H54 (cell line): ENCODE measurements around the gene SF3A1.
A peak's percentile ranks its signal among the peaks of the same experiment; 100 is the strongest.

Experiments
- DNase-seq: peaks from one replicate; pipeline ENCODE4 v3.0.0; 2011; ENCODE audit warnings: low spot score, mixed read lengths; ENCODE audit not compliant: insufficient read length
- FAIRE-seq: peaks from 3 replicates; lab custom pipeline; 2011; peaks lifted over from hg19 to GRCh38; lab: Jason Lieb, UNC
- POLR2A ChIP-seq: IDR thresholded peaks from 2 replicates; pipeline ENCODE4 v1.6.1; 2011; ENCODE audit warnings: low read depth, mild to moderate bottlenecking, low read length

Gene SF3A1

DNA sequence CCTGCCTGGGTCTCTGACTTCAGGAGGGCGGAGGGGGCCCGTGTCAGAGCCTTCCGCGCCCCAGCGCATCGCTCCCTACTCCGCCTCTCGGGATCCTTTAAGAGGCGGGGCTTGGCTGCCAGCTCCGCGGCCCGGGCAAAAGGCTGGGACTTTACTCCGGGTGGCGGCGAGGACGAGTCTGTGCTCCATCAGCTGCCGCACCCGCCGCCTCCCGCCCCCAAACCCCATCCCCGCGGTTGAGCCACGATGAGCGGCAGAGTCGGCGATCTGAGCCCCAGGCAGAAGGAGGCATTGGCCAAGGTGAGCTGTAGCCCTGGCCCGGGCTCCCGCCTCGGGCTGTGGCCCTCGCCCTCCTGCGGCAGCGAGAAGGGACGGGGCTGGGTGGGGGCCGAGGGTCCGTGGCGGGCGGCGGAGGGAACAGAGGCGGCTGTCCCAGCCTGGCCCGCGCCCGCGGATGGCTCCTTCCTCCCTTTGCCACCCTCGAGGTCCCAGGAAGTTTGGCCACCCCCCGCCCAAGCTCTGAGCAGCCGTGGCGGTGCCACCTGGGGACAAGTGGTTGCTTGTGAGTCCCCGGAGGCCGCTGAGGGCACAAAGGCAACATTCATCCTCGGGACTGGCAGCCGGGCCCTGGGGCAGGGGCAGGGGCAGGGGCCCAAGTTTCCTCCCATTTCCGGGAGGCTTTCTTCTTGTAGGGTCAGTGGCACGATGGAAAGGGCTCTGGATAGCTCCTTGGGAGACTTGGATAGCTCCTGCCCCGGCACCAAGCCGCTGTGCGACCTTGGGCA is 40.4 kb upstream of the SF3A1 start, which contains the start of gene SEC14L2:
TSS of gene SEC14L2 (plus strand) at position 148 of the 785 bp plus-strand sequence. CDS start at position 247, 99 bp downstream.
- 0 out of 2 replicates have a peak, but pooled peaks have one; percentile 55 for TF ChIP-seq POLR2A
- FAIRE-seq = no peak
- DNase-seq = no peak

DNA sequence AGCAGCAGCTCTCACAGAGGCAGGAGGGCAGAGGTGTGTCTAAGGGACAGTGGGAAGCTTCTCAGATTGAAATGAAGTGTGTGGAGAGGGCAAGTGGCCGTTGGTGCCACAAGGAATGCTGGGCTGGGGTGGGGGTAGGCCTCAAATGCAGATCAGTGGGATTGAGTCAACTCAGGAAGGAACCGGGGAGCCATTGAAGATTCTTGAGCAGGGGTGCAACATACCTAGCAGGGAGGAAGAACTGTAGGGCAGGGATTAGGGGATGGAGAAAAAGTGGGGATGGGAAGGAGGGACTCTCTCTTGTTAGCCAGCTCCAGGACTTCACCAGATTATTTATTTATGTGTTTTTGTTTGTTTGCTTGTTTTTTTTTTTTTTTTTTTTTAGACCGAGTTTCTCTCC is 37.2 kb upstream of the SF3A1 start:
- TF ChIP-seq POLR2A = no peak
- FAIRE-seq = no peak
- no peak for DNase-seq

DNA sequence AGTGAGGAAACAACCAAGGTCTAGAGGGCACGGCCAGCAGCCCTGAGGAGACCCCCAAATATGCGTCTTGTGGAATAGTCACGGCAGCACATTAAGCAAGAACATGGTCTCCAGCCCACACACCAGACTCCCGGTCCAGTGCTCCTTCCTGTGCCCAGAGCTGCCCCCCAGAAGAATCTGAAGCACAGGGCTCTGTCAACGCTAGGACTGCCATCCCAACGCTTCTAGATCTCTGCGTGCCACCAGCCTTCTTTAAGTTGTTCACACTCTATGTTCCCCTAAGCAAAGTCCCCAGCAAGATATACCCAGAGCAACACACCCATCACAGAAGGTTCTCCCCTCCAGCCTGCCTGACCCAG is 36.6 kb upstream of the SF3A1 start:
- no peak for TF ChIP-seq POLR2A
- FAIRE-seq = no peak
- no peak for DNase-seq

DNA sequence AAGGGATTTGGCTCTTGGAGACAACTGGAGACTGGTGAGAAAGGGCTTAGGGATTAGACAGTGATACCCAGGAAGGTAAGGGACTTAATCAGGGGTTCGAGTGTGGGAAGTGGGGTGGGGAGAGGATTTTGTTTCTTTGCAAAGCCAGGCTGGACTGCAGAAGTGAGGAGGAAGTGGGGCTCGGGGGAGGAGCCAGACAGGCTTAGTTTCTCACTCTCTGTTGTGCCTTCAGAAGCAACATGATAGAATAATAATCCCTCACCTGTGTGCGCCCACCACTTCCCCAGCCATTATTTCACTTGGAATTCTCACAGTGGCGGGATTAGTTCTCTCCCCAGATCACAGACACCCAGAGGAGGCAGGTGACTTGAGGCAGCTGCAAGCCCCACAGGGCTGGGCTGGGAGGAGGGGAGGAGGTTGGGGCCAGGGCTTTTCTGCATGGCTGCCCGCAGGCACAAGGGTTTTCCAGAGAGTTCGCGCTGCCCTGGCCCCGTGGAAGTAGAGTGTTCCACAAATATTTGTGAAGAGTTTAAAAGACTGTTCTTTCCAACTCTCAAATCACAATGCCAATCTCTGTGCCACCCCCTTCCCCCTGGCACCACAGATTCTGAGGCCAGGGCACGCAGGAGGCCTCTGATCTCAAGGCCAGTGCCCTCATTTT is 36.1 kb upstream of the SF3A1 start:
- no peak for FAIRE-seq
- DNase-seq = no peak

DNA sequence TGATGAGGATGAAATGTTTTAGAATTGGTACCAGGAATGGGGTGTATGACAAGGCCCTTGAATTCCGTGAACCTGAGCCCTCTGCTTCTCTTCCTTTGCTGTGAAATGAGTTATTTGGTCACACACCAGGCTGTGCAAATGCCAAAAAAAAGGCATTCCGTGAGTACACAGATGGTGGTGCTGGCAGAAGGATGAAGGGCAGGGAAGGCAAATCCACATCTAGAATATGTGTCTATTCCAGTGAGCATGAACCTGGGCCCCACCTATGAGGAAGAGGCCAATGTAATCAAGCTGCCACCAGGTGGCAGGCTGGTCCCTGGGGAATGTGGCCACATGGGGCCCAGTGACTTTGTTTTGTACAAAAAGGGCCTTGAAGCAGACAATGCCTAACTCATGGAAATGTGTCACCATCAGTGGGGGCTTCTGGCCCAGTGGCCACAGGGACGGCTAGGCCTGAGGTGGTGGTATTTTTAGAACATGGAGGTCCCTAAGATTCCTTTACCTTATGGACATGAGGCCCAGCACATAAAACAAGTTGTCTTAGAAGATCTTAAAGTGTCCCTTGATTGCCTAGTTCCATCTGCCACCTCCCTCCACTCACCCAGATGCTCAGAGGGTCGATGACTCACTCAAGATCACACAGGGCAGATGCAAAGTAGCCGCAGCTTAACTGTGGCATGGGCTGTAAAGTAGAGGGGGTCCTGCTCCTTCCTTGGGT is 34.4 kb upstream of the SF3A1 start:
- DNase-seq = peak; percentile 40
- TF ChIP-seq POLR2A = no peak
- FAIRE-seq = no peak

More for the DNA sequence above, 36.1 kb upstream of the SF3A1 start:
- no peak for TF ChIP-seq POLR2A

DNA sequence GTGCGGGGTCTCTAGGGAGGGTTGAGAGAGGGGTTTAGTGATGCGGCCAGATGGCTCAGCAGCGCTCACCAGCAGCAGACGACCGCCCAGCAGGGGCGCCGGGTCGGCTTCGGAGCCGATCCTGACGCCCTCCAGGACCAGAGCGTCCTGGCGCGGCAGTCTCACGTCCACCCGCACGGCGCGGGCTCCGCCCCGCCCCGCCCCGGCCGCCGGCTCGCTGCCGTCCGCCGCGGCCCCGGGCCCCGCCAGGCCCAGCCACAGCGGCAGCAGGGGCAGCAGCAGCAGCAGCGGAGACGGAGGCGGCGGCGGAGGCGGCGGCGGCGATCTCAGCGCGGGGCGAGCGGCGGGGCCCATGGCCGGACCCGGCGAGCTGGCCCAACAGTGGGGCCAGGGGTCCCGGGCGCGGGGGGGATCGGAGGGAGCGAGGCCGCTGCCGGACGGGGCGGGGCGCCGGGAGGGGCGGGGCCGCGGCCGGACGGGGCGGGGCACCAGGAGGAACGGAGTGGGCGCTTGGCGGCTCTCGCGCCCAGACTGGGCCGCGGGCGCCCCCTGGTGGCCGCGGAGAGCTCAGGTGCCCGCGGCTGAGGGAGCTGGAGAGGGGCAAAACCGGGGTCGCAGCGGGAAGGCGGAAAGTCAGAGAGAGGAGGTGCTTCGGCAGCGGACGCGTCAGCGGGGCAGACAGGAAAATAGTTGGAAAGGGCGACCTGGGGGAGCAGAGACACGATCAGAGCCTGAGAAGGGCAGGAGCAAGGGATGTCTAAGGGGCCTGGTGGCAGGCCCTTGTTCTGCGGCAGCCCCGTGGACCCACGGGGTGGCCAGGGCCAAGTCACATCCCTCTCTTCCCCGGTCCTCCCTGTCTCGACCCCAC is 30.5 kb upstream of the SF3A1 start, which contains the start of gene RNF215:
TSS of gene RNF215 (minus strand) at position 452 of the 868 bp plus-strand sequence. CDS start at position 354, 98 bp downstream.
- FAIRE-seq = no peak
- peak; percentile 44; the same call in 1 of the 2 replicates for TF ChIP-seq POLR2A
- DNase-seq = peak; percentile 76

DNA sequence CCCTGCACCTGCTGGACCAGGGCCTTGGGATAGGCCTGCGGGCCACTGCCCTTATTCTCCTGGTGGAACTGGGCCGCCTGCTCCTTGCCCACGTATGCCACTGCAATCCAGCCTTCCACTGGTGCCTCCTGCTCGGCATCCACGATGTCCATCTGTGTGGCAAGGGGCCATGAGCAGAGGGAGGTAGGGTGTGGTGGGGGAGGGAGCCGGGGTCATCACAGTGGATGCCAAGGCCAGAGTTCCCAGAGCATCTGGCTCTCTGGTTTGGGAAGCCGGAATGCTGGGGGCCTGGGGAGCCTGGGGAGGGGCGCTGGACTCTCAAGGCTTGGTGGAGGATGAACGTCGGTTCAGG is 29.9 kb upstream of the SF3A1 start:
- no peak for FAIRE-seq

DNA sequence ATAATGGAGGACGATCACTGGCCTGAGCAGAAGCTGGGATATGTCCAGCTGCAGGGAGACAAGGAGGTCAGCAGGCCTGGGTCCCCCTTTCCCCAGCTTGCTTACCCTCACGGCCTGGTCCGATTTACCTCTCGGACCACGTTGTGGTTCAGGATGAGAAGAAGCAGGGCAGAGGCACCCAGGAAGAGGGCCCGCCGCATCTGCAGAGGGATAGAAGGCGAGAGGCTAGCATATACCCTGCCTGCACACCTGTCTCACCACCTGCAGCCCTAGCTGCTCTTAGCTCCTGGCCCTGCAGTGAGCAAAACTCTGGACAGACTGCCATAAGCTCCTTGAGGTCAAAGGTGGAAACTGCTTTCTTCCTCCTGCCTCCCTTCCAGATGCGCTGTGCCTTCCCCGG is 29.2 kb upstream of the SF3A1 start:
- TF ChIP-seq POLR2A = no peak
- DNase-seq (no peak), FAIRE-seq (no peak)

More for the DNA sequence above, 29.9 kb upstream of the SF3A1 start:
- DNase-seq = no peak
- TF ChIP-seq POLR2A = no peak

DNA sequence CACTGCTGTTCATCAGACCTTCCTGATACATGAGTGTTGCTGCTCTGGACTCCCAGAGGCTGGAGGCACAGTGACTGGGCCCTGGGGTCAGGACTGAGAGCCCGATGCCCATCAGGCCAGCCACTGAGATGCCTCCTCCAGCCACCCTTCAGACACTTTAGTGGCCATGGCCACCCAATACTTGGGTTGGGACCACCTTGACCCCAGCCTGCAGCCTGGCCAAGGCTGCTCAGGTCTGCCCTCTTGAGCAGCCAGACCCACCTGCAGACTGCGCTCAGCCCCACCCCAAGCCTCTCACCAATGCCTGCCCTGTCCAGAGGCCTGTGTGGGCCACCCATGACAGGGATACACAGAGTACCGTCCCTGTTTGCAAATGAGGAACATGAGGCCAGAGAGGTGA is 26.4 kb upstream of the SF3A1 start:
- no peak for DNase-seq
- TF ChIP-seq POLR2A = no peak
- no peak for FAIRE-seq

DNA sequence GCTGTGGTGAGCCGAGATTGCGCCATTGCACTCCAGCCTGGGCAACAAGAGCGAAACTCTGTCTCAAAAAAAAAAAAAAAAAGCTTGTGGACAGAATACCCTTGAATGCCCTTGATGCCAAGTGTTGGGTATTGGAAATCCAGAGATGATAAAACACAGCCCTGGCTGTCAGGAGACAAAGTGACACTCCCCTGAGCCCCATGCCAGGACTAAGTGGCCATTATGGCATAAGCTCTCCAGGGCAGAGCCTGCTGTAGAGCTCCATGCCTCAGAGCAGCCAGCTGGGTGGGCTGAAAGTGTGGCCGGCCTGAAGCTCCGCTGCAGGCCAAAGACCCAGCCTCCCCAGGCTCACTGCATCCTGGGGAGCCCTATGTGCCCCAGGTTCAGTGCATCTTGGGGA is 25.6 kb upstream of the SF3A1 start:
- no peak for TF ChIP-seq POLR2A
- FAIRE-seq (no peak), DNase-seq (no peak)

DNA sequence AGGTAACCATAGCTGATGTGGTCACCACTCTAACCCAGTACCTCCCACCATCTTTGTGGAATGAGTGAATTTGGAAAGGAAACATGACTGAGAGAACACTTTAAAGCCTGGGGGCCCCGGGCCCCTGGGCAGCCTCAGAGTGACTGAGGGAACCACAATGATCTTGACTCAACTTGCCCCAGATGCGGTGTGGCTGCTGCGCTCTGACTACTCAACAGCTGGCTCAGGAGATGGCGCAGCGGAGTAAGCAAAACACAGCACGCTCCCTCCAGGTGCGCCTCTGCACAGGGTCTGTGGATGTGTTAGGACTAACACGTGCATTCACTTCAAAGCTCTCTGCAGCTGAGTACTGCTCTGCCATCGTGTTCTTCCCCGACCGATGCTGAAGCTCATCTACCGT is 24.6 kb upstream of the SF3A1 start:
- FAIRE-seq (no peak), DNase-seq (no peak)

DNA sequence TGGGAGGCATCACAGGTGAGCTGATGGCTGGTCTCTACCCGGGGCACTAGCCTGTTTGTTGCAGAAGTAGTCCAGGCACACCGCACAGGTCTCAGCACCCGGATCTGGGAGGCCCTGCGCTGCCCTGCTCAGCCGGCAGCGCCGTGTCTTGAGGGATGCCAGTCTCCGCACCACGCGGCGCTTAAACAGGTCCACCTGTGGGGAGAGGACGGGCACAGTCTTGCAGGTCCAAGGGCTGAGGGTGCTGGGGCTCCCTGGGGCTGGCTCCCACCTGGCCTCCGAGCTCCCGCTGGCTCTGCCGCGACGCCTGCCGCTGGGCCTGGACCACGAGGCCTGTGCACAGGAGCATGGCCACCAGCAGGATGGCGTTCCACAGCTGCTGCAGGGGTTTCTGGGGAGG is 23.3 kb upstream of the SF3A1 start:
- no peak for FAIRE-seq

More for the DNA sequence above, 24.6 kb upstream of the SF3A1 start:
- TF ChIP-seq POLR2A = no peak

DNA sequence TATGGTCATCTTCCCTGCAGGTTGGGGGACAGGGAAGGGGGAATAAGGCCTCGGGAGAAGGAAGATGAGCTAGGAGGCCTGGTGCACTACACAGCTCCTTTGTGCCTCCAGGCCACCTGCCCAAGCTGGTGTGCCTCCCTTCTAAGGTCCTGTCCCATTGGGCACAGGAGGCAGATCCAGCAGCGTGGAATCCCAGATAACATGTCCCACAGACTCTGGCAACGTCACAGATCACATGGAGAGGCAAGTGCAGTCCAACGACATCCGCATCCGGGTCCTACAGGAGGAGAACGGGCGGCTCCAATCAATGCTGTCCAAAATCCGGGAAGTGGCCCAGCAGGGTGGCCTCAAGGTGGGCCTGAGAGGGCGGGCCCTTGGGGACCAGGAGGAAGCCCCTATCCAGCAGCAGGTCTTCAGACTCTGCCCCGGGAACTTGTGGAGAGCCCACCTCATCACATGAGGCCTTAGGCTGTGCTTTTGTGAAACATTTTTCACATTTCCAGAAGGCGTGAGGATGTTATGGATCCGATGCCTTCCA is 18.7 kb upstream of the SF3A1 start:
- TF ChIP-seq POLR2A = no peak
- FAIRE-seq (no peak), DNase-seq (no peak)

More for the DNA sequence above, 23.3 kb upstream of the SF3A1 start:
- TF ChIP-seq POLR2A = no peak
- no peak for DNase-seq
